Fibroblast of lung (primary cell): ENCODE results near the gene SLC24A3.

ENCODE experiments used
- CTCF ChIP-seq, 2 donors: IDR thresholded peaks in 1 of 2; conservative IDR thresholded peaks in 1 of 2; 1 replicate in 1 of 2; 2 replicates in 1 of 2; pipeline ENCODE4 v1.5.1; 2011 to 2012; ENCODE audit warnings: low read length in 2 of 2, control low read depth in 1 of 2, inconsistent platforms in 1 of 2, low read depth in 1 of 2, mild to moderate bottlenecking in 1 of 2
- EZH2 ChIP-seq: IDR thresholded peaks from 2 replicates; pipeline ENCODE4 v1.5.1; 2012; ENCODE audit warnings: low read length, control low read depth, mild to moderate bottlenecking; ENCODE audit errors: missing control alignments

- TF ChIP-seq CTCF (conservative IDR thresholded peaks at IDR 0.05 in 1 of 2, IDR thresholded peaks at IDR 0.05 in 1 of 2; ENCODE audit: low read depth in 1 of 2, low read length in 2 of 2) (no peak), EZH2 (no peak)
These were observed 102.2 kb downstream of the SLC24A3 start for GRCh38 chr20:19314621-19315020.
